Natural killer cell treated with Interleukin-12 subunit alpha and Interleukin-12 subunit beta and Interleukin-15 and Interleukin-18, amount 100 ng/mL, for 72 hours (primary cell): ENCODE data around the gene SHROOM2. TPM values are rescaled to one million over a fixed set of nuclear protein-coding genes. Genes with fewer than 3 reads are reported as not detected.

Experiments
- ATAC-seq, 2 donors: fragments of 150-1000 bp; cut with Tn5 transposase in 1 of 2; sonication (Bioruptor Pico), chemical (Tn5 transposase) in 1 of 2; 2 replicates each; pipeline ENCODE4 v1.10.0; 2021
- DNase-seq: peaks from one replicate; pipeline ENCODE4 v3.0.0; 2022; ENCODE audit warnings: low spot score
- H3K27ac Mint-ChIP-seq, 2 donors: 1 replicate in 1 of 2; 2 replicates in 1 of 2; pipeline ENCODE4 v1.8.0; 2022; ENCODE audit warnings: mixed read lengths in 2 of 2, mild to moderate bottlenecking in 1 of 2, moderate library complexity in 1 of 2
- H3K27me3 Mint-ChIP-seq, 2 donors: 1 replicate in 1 of 2; 2 replicates in 1 of 2; pipeline ENCODE4 v1.8.0; 2022; ENCODE audit warnings: mixed read lengths in 2 of 2
- H3K36me3 Mint-ChIP-seq: one replicate; pipeline ENCODE4 v1.8.0; 2022; ENCODE audit warnings: mixed read lengths
- H3K4me1 Mint-ChIP-seq, 2 donors: 1 replicate in 1 of 2; 2 replicates in 1 of 2; pipeline ENCODE4 v1.8.0; 2022; ENCODE audit warnings: low read depth in 2 of 2, mixed read lengths in 2 of 2, mild to moderate bottlenecking in 1 of 2
- H3K4me3 Mint-ChIP-seq: one replicate; pipeline ENCODE4 v1.8.0; 2022; ENCODE audit warnings: mixed read lengths
- H3K9me3 Mint-ChIP-seq: 2 replicates; pipeline ENCODE4 v1.8.0; 2022; ENCODE audit warnings: mixed read lengths
- total RNA-seq, 2 donors: library from RNA; stranded (reverse); gene quantifications; one replicate each; pipeline ENCODE4 v1.2.3, GENCODE V29; 2022

The SHROOM2 gene
- total RNA-seq, 2 donors from 2014 or later = 0.08 TPM; not detected in 1

DNA sequence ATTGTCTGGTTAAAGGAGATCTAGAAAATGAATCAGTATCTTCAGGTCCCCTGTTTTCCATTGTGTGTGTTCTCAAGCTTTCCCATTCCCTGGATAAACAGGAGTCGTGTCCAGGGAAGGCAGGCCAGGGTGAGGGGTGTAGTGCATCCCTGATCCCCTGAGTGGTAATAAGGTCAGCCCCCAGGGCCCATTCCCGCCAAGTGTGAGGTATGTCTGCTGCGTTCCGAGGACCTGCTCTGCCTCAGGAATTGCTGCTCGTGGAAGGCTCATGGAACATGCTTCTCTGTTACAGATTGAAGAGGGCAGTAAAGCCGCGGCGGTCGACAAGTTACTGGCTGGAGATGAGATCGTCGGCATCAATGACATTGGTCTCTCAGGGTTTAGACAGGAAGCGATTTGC, 87.1 kb downstream of the SHROOM2 start:
- Mint-ChIP-seq H3K36me3 (no peaks in the 10 kb centered on the region), H3K9me3 (no peaks in the 10 kb centered on the region), H3K27ac (no peak overlapping the region), H3K4me3 (no peak overlapping the region), H3K27me3 (peaks cover 20 to 23% of the 10 kb centered on the region in 2 donors), H3K4me1 (no peaks in the 10 kb centered on the region)
- DNase-seq = no peak
- no peak for ATAC-seq

DNA sequence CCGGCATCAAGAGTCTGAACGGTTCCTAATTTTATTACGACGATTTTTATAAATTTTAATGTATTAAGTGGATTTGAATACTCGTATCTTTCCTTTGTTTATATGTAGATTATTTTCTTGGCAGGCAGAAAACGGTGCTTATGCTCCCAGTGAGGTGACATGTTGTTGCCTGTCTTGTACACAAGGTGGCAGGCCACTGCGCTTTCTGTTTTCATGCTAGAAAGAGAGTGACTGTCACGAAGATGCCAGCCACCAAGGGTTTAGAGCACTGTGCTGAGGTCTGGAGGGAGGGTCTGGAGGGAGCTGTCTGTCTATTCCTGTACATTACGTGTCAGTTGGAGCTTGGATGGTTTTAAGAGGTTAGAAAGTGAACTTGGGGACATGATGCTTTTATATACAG, 87.7 kb downstream of the SHROOM2 start:
- H3K4me1 Mint-ChIP-seq = no peaks in the 10 kb centered on the region
- no peak overlapping the region for H3K27ac Mint-ChIP-seq
- H3K36me3 Mint-ChIP-seq = no peaks in the 10 kb centered on the region
- H3K4me3 Mint-ChIP-seq = no peak overlapping the region
- no peaks in the 10 kb centered on the region for H3K9me3 Mint-ChIP-seq
- peaks cover 20 to 23% of the 10 kb centered on the region in 2 donors for H3K27me3 Mint-ChIP-seq
- ATAC-seq = peak in 1 of 2 donors; percentile 38
- DNase-seq = no peak

GRCh38 chrX:9874483-9874882, 88.3 kb downstream of the SHROOM2 start:
- H3K4me1 Mint-ChIP-seq = no peaks in the 10 kb centered on the region
- H3K4me3 Mint-ChIP-seq = no peak overlapping the region
- H3K27ac Mint-ChIP-seq = no peak overlapping the region
- peaks cover 20% of the 10 kb centered on the region in 2 donors for H3K27me3 Mint-ChIP-seq
- no peak for ATAC-seq
- H3K9me3 Mint-ChIP-seq = no peaks in the 10 kb centered on the region
- H3K36me3 Mint-ChIP-seq = no peaks in the 10 kb centered on the region
- DNase-seq = no peak

GRCh38 chrX:9875801-9876200, 89.6 kb downstream of the SHROOM2 start:
- H3K9me3 Mint-ChIP-seq = no peaks in the 10 kb centered on the region
- peaks cover 20 to 25% of the 10 kb centered on the region in 2 donors for H3K27me3 Mint-ChIP-seq
- ATAC-seq = no peak

GRCh38 chrX:9876201-9876600, 90.0 kb downstream of the SHROOM2 start:
- ATAC-seq = no peak
- no peaks in the 10 kb centered on the region for H3K4me1 Mint-ChIP-seq
- no peaks in the 10 kb centered on the region for H3K9me3 Mint-ChIP-seq
- H3K27me3 Mint-ChIP-seq = peaks cover 20 to 29% of the 10 kb centered on the region in 2 donors
- no peaks in the 10 kb centered on the region for H3K36me3 Mint-ChIP-seq
- H3K4me3 Mint-ChIP-seq = no peak overlapping the region
- no peak for DNase-seq
- H3K27ac Mint-ChIP-seq = no peak overlapping the region

More at GRCh38 chrX:9875801-9876200, 89.6 kb downstream of the SHROOM2 start:
- no peaks in the 10 kb centered on the region for H3K36me3 Mint-ChIP-seq
- H3K27ac Mint-ChIP-seq = no peak overlapping the region
- DNase-seq = no peak
- H3K4me3 Mint-ChIP-seq = no peak overlapping the region
- no peaks in the 10 kb centered on the region for H3K4me1 Mint-ChIP-seq

DNA sequence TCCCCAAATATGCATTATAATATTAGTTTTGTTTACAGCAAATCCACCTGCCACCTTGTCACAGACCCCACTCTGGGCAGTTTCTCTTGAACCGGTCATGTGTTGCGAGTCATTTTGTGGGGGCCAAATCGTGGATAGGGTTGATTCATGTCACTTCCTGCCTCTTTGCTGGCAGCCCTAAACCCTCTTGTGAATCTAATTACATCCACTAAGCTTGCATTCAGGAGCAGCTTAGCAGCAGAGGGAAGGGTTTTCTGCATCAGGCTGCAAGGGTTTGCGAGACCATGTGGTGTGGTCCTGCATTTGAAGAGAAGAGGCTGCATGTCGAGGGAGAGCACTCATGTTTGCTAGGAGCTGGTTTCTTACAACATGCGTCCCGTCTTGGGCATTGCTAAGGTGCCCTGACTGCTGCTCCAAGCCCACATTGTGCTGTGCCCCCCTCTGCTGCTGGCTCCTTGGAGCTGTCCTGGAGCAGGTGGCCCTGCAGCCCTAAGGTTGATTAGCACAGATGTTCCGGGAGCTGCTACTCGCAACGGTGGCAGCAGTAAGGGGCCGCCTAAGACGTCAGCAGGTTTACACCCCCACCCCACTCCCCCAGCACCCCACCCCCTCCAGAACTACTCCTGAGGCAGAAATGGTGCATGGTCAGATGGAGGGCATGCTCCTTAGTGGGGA, 92.1 kb downstream of the SHROOM2 start:
- H3K4me3 Mint-ChIP-seq = no peak overlapping the region
- H3K36me3 Mint-ChIP-seq = no peaks in the 10 kb centered on the region
- ATAC-seq = no peak
- H3K9me3 Mint-ChIP-seq = no peaks in the 10 kb centered on the region
- no peak overlapping the region for H3K27ac Mint-ChIP-seq
- peaks cover 20 to 32% of the 10 kb centered on the region in 2 donors for H3K27me3 Mint-ChIP-seq
- no peak for DNase-seq
- H3K4me1 Mint-ChIP-seq = no peaks in the 10 kb centered on the region

DNA sequence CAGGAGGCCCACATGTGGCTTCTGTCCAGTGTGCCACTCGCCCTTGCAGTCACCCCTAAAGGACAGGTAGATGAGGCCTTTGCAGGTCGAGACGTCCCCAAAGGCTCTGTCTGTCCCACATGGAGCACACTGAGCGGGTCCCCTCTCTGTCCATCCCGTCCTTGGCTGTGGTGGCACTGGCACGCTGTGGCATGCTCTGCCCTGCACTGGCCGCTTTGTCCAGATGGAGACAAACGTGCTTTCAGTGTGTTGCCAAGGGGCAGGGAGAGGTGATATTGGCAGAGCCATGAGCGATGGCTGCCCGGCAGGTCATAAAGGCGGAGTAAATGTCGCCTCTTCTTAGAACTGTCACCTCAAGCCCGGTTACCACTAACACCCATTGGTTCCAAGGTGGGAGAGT, 94.0 kb downstream of the SHROOM2 start:
- ATAC-seq = no peak
- no peaks in the 10 kb centered on the region for H3K9me3 Mint-ChIP-seq
- peaks cover 20 to 27% of the 10 kb centered on the region in 2 donors for H3K27me3 Mint-ChIP-seq
- no peak overlapping the region for H3K4me3 Mint-ChIP-seq
- H3K4me1 Mint-ChIP-seq = no peaks in the 10 kb centered on the region
- DNase-seq = no peak
- no peaks in the 10 kb centered on the region for H3K36me3 Mint-ChIP-seq
- no peak overlapping the region for H3K27ac Mint-ChIP-seq

GRCh38 chrX:9880870-9881269, 94.6 kb downstream of the SHROOM2 start:
- ATAC-seq (no peak), DNase-seq (no peak)
- H3K36me3 Mint-ChIP-seq = no peaks in the 10 kb centered on the region
- no peaks in the 10 kb centered on the region for H3K4me1 Mint-ChIP-seq
- no peak overlapping the region for H3K27ac Mint-ChIP-seq
- no peak overlapping the region for H3K4me3 Mint-ChIP-seq
- H3K27me3 Mint-ChIP-seq = peaks cover 14 to 24% of the 10 kb centered on the region in 2 donors
- H3K9me3 Mint-ChIP-seq = no peaks in the 10 kb centered on the region

GRCh38 chrX:9882669-9883446, 96.6 kb downstream of the SHROOM2 start:
- Mint-ChIP-seq H3K4me1 (no peaks in the 10 kb centered on the region), H3K9me3 (no peaks in the 10 kb centered on the region), H3K27me3 (peaks cover 0 to 16% of the 10 kb centered on the region in 2 donors), H3K36me3 (no peaks in the 10 kb centered on the region), H3K27ac (no peak overlapping the region), H3K4me3 (no peak overlapping the region)
- ATAC-seq (no peak), DNase-seq (no peak)

DNA sequence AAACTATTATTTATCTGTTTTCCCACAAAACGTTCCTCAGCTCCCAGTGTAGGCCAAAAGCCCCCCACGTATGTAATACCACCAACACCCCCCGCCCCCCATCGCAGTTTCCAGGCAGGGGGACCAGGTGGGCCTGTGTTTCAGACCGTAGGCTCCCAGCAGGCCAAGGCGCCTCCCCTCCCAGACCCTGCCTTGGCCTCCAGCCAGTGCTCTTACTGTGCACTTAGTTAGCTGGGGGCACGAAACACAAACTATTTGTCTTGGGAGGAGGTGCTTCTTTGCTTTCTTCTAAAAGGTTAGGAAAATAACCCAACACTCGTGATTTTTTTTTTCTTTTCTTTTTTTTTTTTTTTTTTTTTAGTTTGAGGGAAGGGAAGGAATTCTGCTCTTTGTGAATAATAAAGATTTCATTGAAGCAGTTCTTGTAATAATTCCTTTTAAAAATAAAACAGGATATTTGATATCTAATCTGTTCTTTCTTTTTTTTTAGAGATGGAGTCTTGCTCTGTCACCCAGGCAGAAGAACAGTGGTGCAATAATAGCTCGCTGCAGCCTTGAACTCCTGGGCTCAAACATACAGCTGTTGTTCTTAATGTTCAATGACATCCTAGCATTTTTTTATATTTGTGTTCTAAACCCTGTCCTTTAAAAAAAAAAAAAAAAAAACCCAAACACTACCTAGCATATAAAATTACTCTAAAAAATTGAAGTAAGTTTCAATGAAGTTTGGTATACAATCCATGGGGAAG, 98.0 kb downstream of the SHROOM2 start:
- Mint-ChIP-seq H3K4me1 (no peaks in the 10 kb centered on the region), H3K27me3 (peaks cover 0 to 16% of the 10 kb centered on the region in 2 donors), H3K9me3 (no peaks in the 10 kb centered on the region), H3K36me3 (no peaks in the 10 kb centered on the region), H3K27ac (no peak overlapping the region), H3K4me3 (no peak overlapping the region)
- DNase-seq (no peak), ATAC-seq (no peak)

- H3K27ac Mint-ChIP-seq = no peak overlapping the region
- no peaks in the 10 kb centered on the region for H3K9me3 Mint-ChIP-seq
- no peak for DNase-seq
- no peak overlapping the region for H3K4me3 Mint-ChIP-seq
- ATAC-seq = peak; percentile 74 to 79
- peaks cover 0 to 14% of the 10 kb centered on the region in 2 donors for H3K27me3 Mint-ChIP-seq
- no peaks in the 10 kb centered on the region for H3K36me3 Mint-ChIP-seq
- H3K4me1 Mint-ChIP-seq = no peaks in the 10 kb centered on the region
Measured at GRCh38 chrX:9885150-9885549, 98.9 kb downstream of the SHROOM2 start.

DNA sequence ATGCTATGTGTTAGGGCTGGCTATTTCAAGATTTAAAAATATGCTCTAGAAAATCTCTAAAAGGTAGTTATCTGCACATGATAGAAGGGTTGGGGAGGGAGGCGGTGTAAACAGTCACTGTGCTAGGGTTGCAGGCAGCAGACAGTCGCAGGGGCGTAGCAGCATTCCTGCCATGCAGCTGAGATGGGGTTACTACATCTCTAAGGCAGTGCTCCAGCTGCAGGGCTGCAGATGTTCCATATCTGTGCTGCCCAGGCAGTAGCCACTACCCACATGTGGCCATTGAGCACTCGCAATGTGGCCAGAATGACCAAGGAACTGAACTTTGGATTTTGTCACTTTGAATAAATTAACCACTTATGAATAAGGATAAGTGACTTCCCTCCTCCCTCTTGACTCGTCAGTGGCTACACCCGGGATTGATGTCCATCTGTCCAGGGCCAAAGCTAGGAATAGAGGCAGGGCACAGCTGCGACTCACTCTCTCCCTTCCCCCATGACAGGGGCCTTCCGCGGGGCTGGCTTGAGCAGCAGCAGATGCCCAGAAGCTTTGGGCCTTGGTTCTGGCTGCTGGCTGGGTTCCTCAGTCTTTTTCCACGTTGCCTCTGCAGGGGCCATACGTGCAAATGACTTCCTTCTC, 101.5 kb downstream of the SHROOM2 start:
- no peaks in the 10 kb centered on the region for H3K36me3 Mint-ChIP-seq
- no peaks in the 10 kb centered on the region for H3K4me1 Mint-ChIP-seq
- H3K4me3 Mint-ChIP-seq = no peak overlapping the region
- H3K9me3 Mint-ChIP-seq = no peaks in the 10 kb centered on the region
- no peak for DNase-seq
- ATAC-seq = no peak
- peaks cover 0 to 9% of the 10 kb centered on the region in 2 donors for H3K27me3 Mint-ChIP-seq
- H3K27ac Mint-ChIP-seq = no peak overlapping the region

GRCh38 chrX:9888953-9889470, 102.8 kb downstream of the SHROOM2 start:
- Mint-ChIP-seq H3K27me3 (peaks cover 0 to 6% of the 10 kb centered on the region in 2 donors), H3K27ac (no peak overlapping the region), H3K4me1 (no peaks in the 10 kb centered on the region), H3K4me3 (no peak overlapping the region), H3K36me3 (no peaks in the 10 kb centered on the region), H3K9me3 (no peaks in the 10 kb centered on the region)
- ATAC-seq (no peak), DNase-seq (no peak)
